HG03039 (cell line): ENCODE data around the gene SLC6A20.

ENCODE experiments used
- ATAC-seq: cut with Tn5 transposase; IDR thresholded peaks from one replicate; pipeline ENCODE4 v1.9.1; 2021; ENCODE audit warnings: mild to moderate bottlenecking, moderate library complexity; ENCODE audit not compliant: unreplicated experiment

Gene SLC6A20

DNA sequence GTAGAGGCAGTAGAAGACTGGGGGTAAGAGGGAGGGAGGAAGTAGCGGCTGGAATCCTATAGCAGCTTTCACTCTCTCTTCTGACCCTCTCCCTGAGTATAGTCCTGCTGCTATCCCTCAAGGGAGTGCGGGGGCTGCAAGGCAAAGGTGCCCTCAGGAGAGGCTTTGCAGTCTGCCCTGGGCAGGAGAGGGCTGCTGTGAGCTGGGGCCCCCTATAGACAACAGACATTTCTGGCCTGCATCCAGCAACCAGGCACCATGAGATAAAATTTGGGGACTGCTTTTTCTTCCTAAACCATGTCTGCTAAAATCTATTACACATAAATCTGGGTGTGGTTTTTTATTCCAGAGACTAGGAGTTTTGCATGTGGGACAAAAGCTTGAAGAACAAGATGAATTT is 59.1 kb downstream of the SLC6A20 start:
- ATAC-seq, result no peak

DNA sequence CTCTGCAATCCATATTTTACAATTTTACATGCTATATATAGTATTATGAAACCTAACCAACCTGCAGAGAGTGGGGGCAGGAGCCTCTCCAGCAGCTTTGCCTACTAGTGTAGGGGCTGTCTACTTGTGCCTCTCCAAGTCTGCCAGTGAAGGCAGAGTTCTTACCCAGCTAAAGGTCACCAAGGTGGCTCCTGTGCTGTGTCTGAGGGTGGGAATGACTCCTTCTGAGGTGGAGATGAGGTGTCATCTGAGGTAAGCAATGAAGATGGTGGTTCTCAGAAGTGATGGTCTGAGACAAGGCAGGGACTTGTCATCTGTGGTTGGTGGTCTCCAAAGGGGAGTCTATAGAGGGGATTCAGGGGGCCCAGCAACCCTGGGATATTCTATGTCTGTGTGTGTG is 59.6 kb downstream of the SLC6A20 start:
- ATAC-seq, result no peak

DNA sequence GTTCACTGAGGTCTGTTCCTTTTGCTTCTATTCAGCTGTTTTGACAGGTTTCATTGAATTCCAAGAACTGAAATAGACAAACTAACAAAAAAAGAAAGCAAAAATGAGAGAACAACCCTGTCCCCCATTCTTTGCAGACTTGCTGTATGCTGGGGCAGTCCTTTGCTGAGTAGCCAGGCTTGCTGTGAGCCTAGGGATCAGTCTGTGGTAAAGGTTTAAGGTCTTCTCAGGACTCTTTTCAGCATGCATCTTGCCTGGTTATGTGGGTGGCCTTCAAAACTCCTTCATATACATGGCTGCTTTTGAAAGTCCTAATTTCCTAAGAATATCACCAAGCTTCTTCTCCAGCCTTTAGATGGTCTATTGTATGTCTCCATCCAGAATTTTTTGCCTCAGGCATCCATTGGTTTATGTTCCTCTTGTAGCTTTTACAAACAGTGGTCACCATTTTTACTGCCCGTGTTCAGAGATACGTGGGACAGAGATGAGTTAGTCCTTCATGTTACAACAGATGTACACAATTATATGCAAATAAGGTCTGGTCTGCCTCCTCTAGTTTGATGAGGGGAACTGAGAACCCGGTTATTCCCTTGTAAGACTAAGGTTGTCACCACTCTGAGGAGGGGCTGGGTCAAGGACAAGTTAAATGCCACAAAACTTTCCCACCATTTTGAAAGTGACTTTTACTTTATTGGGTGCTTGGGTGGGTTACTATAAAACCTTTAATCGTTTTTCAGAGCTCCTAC is 65.8 kb downstream of the SLC6A20 start:
- no peak for ATAC-seq

DNA sequence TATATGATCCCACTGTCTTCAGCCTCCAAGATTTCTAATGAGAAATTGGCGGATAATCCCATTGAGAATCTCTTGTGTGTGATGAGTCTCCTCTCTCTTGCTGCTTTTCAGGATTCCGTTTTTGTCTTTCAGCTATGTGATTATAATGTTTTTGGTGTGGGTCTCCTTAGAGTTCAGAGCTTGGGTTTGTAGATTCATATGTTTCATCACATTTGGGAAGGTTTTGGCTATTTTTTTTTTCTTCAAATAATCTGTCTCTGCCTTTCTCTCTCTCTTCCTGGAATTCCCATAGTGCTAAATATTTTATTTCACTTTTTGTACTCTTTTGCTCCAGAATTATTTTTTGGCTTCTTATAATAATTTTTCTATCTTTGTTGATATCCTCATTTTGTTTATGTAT is 66.7 kb downstream of the SLC6A20 start:
- no peak for ATAC-seq

DNA sequence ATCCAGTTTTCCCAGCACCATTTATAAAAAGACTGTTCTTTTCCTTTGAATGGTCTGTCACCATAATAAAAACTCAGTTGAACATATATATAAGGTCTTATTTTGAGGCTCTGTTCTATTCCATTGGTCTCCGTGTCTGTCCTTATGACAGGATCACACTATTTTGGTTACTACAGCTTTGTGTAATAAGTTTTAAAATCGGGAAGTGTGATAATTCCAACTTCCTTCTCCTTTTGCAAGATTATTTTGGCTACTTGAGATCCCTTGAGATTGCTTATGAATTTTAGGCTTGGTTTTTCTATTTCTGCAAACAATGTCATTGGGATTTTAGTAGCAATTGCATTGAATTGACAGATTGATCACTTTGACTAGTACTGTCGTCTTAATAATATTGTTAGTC is 71.4 kb downstream of the SLC6A20 start:
- no peak for ATAC-seq

DNA sequence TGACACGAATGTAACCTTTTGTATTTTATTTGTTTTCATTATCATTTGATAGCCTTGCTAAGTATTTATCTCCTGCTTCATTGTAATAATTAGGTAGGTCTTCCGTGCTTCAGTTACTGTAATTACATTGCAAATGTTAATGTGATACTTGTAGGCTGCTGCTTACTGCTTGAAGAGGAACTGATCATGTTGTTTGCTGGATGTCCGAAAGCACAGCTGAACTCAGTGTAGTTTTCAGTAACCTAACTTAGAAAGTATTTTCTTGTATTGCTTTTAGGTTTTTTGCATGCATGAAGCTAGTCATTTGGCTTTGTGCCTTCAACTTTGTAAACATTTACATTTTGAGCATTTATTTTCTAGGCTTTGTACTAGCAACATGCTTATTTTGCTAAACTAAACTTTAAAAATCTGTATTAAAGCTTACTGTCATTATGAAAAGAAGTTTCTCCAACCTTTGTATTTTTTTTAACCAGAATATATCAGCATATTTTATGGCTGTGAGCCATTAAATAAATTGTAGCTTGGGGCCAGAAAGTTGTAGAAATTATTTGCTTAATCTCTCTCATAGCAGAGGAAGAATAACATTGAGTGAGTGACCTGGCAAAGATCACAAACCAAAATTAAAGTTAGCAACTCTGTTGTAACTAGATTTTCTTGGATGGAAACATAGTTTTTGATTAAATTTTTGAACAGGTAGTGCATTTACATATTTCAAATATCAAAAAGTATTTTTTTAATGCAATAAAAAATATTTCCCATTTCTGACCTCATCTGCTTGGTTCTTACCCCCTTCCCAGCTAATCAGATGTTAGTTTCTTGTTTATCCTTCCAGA is 76.5 kb downstream of the SLC6A20 start:
- no peak for ATAC-seq

DNA sequence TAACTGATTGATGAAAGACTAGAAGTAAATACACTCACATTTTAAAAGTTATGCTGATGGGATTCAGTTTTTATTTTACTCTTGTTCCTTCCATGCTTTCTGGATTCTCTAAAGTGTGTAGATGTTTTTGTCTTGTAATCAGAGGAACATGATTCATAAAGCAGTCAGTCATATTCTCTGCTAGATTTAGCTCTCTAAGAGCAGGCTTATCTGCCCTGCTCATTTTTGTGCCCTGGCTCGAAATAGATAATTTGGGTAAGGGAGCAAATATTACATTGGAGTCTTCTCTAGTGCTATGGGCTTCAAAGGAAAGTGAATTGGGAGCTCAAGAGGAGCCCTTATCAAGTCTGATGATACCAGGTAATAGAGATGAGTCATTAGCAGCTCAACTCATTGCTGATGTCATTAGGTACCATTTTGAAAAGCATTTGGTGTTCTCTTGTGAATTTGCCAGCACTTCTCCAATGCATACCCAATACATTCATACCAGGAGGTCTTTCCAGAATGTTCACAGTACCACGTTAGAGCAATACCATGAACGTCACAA is 79.5 kb downstream of the SLC6A20 start:
- ATAC-seq, result no peak

DNA sequence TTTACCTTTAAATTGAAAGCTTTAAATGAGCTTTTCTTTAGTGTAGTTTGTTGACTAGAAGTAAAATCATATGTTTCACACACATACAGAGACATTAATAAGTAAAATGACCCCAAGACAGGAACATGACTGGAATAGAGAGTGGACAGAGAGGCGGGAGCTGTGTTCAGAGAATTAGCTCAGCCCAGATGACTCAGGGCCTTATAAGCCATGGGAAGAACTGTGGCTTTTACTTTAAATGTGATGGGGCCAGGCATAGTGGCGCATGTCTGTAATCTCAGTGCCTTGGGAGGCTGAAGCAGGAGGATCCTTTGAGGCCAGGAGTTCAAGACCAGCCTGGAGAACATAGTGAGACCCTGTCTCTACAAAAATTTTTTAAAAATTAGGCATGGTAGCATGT is 80.4 kb downstream of the SLC6A20 start:
- no peak for ATAC-seq

DNA sequence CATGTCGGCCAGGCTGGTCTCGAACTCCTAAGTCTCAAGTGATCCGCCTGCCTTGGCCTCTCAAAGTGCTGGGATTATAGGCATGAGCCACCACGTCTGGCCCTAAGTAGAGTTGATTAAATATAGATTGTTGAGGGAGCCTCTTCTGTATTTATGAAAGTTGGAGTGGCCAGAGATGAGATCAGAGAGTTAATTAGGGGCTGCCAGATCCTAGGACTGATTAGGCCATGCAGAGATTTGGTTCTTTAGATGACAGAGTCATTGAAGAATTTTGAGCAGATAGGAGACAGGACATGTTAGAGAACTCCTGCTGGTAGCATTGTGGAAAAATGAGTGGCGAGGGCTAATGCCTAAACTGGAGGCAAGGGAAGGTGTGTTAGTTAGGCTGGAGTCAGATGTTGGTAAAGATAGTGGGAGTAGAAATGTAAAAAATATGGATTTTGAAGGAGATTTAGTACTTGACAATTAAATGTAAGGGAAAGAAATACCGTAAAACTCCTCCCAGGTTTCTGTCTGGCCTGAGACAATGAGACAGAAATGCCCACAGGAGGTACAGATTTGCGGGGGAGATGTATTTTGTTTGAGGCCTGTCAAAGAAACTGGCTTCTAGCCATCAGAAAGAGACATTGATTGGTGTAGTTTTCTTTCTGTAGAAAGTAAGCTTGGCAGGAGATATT is 83.8 kb downstream of the SLC6A20 start:
- no peak for ATAC-seq

DNA sequence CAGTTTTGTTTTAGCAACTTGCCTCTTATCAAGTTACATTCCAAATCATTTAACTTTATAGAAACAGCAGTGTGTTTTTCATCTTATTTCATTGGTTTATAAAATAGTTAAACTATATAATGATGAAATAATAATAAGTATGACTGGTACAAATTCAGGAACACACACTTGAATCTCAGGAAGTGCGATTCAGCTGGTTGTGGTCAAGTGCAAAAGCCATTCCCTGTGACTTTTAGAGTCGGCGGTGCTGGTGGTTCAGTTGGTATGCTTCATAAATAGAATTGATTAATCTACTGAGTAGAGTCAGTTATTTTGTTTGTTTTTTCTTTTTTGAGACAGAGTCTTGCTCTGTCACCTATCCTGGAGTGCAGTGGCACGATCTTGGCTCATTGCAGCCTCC is 84.4 kb downstream of the SLC6A20 start:
- no peak for ATAC-seq

DNA sequence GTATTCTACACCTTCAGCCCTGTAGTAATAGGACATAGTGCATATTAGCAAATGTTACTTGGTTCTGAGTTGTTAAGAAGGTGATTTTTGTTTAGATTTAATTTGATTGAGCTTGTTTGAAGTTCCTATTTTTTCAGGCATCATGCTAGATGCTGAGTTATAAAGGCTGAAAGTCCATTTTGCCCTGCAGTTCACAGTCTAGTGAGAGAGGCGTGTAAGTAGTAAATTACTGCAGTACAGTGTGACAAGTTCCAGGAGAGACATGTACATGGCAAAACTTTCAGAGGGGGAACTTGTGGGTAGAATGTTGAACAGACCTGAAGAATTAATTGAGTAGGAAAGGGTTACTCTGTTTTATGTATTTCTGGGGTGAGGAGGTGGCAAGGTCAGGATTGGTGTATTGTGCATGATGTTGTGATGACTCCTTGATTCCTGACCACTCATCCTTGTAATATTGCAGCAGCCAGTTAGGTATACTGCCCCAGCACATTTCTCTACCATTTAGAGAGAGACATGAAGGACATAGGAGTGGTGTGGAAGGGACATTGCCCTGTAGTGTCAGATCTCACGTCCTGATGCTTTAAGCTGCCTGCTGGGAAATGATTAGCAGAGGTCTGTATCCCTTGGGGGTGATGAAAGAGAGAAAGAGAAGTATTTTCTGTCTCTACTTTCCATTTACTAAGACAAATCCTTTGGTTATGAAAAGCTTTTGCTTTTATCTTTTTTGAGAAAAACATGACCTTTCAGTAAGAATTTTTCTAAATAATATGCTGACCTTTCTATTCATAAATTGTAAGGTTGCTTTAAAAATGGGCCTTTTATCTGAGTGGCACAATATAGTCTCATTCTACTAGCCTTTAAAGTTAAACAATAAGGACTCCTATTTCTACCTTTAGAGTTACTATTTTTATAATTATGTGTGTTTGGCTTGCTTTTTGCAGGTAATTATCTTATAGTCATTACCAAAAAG is 90.2 kb downstream of the SLC6A20 start:
- no peak for ATAC-seq
